SK-N-SH (cell line): ENCODE data around the gene ERVH48-1. TPM values are rescaled to one million over a fixed set of nuclear protein-coding genes. Genes with fewer than 3 reads are reported as not detected.

Experiments used
- CTCF ChIA-PET: fragments of 300-600, 350-600 bp; formaldehyde crosslinking; extraction: SDS; loops from one replicate; lab custom pipeline; 2021; lab: Yijun Ruan, JAX
- POLR2A ChIA-PET: fragments of 350-600 bp; sonication (Branson Sonifier 250); formaldehyde crosslinking; extraction: SDS; loops from one replicate; lab custom pipeline; 2020; ENCODE audit warnings: antibody characterized with exemption, inconsistent platforms; lab: Yijun Ruan, JAX
- DNase-seq: peaks from one replicate; pipeline ENCODE4 v3.0.0; 2012
- H2AFZ ChIP-seq: fragments of 200-600 bp; sonication (generic); 2 replicates; pipeline ENCODE4 v1.8.1; 2016; ENCODE audit warnings: antibody characterized with exemption, mild to moderate bottlenecking, low read depth
- H3F3A ChIP-seq: fragments of 200-600 bp; sonication (generic); replicated peaks from 2 replicates; pipeline ENCODE3; 2016; ENCODE audit warnings: antibody characterized with exemption, mild to moderate bottlenecking; ENCODE audit not compliant: insufficient read depth
- H3K27ac ChIP-seq, 2 experiments: fragments of 200-500 bp in 1 of 2; fragments of 200-600 bp in 1 of 2; sonication (Bioruptor generic) in 1 of 2; sonication (generic), shearing (Covaris generic) in 1 of 2; 2 replicates each; pipeline versions ENCODE4 v1.5.1 to v1.6.1; 2014 to 2016; ENCODE audit warnings: low read depth in 2 of 2, inconsistent platforms in 1 of 2, low read length in 1 of 2, mild to moderate bottlenecking in 1 of 2, mixed read lengths in 1 of 2
- H3K27me3 ChIP-seq: fragments of 200-600 bp; sonication (generic), shearing (Covaris generic); 2 replicates; pipeline ENCODE4 v1.6.1; 2016; ENCODE audit warnings: mixed run types; ENCODE audit not compliant: insufficient read depth
- H3K36me3 ChIP-seq, 2 experiments: fragments of 200-500 bp in 1 of 2; fragments of 200-600 bp in 1 of 2; sonication (Bioruptor generic) in 1 of 2; sonication (generic) in 1 of 2; replicated peaks in 1 of 2; 2 replicates each; pipeline versions ENCODE3 to v1.5.1; 2014 to 2016; ENCODE audit warnings: low read length in 1 of 2, mild to moderate bottlenecking in 1 of 2; ENCODE audit not compliant: insufficient read depth in 2 of 2, control insufficient read depth in 1 of 2
- H3K4me1 ChIP-seq, 2 experiments: fragments of 200-500 bp in 1 of 2; fragments of 200-600 bp in 1 of 2; sonication (Bioruptor generic) in 1 of 2; sonication (generic), shearing (Covaris generic) in 1 of 2; 2 replicates each; pipeline versions ENCODE4 v1.5.1 to v1.6.1; 2014 to 2016; ENCODE audit warnings: low read depth in 1 of 2, low read length in 1 of 2, mixed run types in 1 of 2; ENCODE audit not compliant: insufficient read depth in 2 of 2, control insufficient read depth in 1 of 2
- H3K4me2 ChIP-seq: fragments of 200-600 bp; sonication (generic), shearing (Covaris generic); 2 replicates; pipeline ENCODE4 v1.6.1; 2017; ENCODE audit warnings: mixed run types
- H3K4me3 ChIP-seq, 2 experiments: fragments of 200-500 bp in 1 of 2; fragments of 200-600 bp in 1 of 2; sonication (Bioruptor generic) in 1 of 2; sonication (generic), shearing (Covaris generic) in 1 of 2; 2 replicates each; pipeline versions ENCODE4 v1.5.1 to v1.8.1; 2014 to 2016; ENCODE audit warnings: low read depth in 2 of 2, inconsistent platforms in 1 of 2, low read length in 1 of 2, mild to moderate bottlenecking in 1 of 2, mixed read lengths in 1 of 2, moderate library complexity in 1 of 2
- H3K79me2 ChIP-seq: fragments of 200-600 bp; sonication (generic); 2 replicates; pipeline ENCODE4 v1.8.1; 2017; ENCODE audit warnings: mild to moderate bottlenecking; ENCODE audit not compliant: insufficient read depth
- H3K9ac ChIP-seq: fragments of 200-600 bp; sonication (generic); 2 replicates; pipeline ENCODE4 v1.6.1; 2017; ENCODE audit warnings: mixed run types
- H3K9me2 ChIP-seq: fragments of 200-600 bp; sonication (generic); 2 replicates; pipeline ENCODE4 v1.6.1; 2017; ENCODE audit warnings: mixed run types
- H3K9me3 ChIP-seq: fragments of 200-600 bp; sonication (generic); 2 replicates; pipeline ENCODE4 v1.6.1; 2017; ENCODE audit warnings: mixed run types, mild to moderate bottlenecking, moderate library complexity
- H4K20me1 ChIP-seq: fragments of 200-600 bp; sonication (generic); 2 replicates; pipeline ENCODE4 v1.6.1; 2017; ENCODE audit warnings: mild to moderate bottlenecking, mixed run types; ENCODE audit not compliant: insufficient read depth
- EZH2phosphoT487 ChIP-seq: fragments of 200-600 bp; sonication (generic); IDR thresholded peaks from 2 replicates; pipeline ENCODE4 v1.6.1; 2017; ENCODE audit warnings: low read depth, mixed run types, mild to moderate bottlenecking, antibody characterized with exemption, moderate library complexity, borderline replicate concordance
- FOXJ3 ChIP-seq: sonication (generic); formaldehyde crosslinking; IDR thresholded peaks from 2 replicates; pipeline ENCODE4 v1.5.1; 2020; ENCODE audit warnings: mild to moderate bottlenecking, missing genetic modification reagents
- MXI1 ChIP-seq: IDR thresholded peaks from 2 replicates; pipeline ENCODE4 v1.6.1; 2012; ENCODE audit warnings: mild to moderate bottlenecking, low read depth, low read length, improper control_type of control experiment
- NFIC ChIP-seq: IDR thresholded peaks from 2 replicates; pipeline ENCODE4 v1.4.0; 2012; ENCODE audit warnings: borderline replicate concordance
- RFX5 ChIP-seq: IDR thresholded peaks from 2 replicates; pipeline ENCODE4 v1.6.1; 2012; ENCODE audit warnings: mild to moderate bottlenecking, improper control_type of control experiment, low read length
- TAF1 ChIP-seq: IDR thresholded peaks from 2 replicates; pipeline ENCODE4 v1.6.1; 2012; ENCODE audit warnings: low read depth, mild to moderate bottlenecking, low read length, moderate library complexity, borderline replicate concordance
- YY1 ChIP-seq: IDR thresholded peaks from 2 replicates; pipeline ENCODE4 v1.4.0; 2012; ENCODE audit warnings: low read depth, mild to moderate bottlenecking
- ZBTB33 ChIP-seq: IDR thresholded peaks from 2 replicates; pipeline ENCODE4 v1.4.0; 2012; ENCODE audit warnings: low read depth, borderline replicate concordance
- WGBS: methylation state at CpG from one replicate; pipeline ENCODE4 v1.1.6; 2017; ENCODE audit warnings: low lambda C conversion rate; 5-methylcytosine and 5-hydroxymethylcytosine counted together
- polyA plus RNA-seq, 3 experiments: library from polyadenylated mRNA; depleted of rRNA; stranded (reverse); fragments of >200 nt; gene quantifications; 2 replicates each; pipeline ENCODE4 v1.2.3, GENCODE V29; 2012
- TF ChIP-seq, protein P1 (sequence below): fragments of 150-350 bp; IDR thresholded peaks from 2 replicates; pipeline ENCODE4 v1.6.1; 2017; ENCODE audit warnings: antibody characterized with exemption, low read length, low read depth, borderline replicate concordance
- TF ChIP-seq, protein P2 (sequence below): IDR thresholded peaks from 2 replicates; pipeline ENCODE4 v1.6.1; 2012; ENCODE audit warnings: mild to moderate bottlenecking, low read depth, low read length, moderate library complexity

Gene ERVH48-1
- polyA plus RNA-seq, 1 of the 3 experiments (the other 2 are of a cell fraction), result not detected

DNA sequence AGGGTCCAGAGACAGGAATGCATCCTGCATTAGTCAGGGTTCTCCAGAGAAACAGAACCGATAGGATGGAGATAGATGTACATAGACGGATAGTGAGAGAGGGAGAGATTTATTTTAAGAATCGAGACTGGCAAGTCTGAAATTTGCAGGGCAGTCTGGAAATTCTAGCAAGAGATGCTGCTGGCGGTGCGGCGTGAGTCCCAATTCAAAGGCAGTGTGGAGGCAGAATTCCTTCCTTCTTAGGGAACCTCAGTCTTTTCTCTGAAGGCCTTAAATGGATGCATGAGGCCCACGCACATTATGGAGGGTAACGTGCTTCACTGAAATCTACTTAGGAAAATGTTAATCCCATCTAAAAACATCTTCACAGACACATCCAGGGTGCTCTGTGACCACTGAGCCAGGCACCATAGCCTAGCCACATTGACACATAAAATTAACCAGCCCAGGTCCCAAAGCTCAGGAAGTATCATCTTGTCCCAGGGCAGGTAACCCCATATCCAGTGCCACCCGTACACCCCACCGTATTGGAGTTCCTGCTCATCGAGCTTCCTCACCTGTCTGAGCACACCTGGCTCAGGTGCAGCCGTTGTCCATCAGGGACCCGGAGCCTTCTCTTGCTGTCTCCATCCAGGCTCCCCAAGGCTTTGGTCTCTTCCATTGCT, 39.2 kb upstream of the ERVH48-1 start:
- H3K9ac ChIP-seq, result no peak overlapping the region
- H3K27me3 ChIP-seq, result no peaks in the 10 kb centered on the region
- no peak overlapping the region for H3K4me2 ChIP-seq
- no peaks in the 10 kb centered on the region for H3K4me1 ChIP-seq
- CTCF ChIA-PET, result no interaction called here
- no peaks in the 10 kb centered on the region for H3F3A ChIP-seq
- H3K9me3 ChIP-seq, result no peaks in the 10 kb centered on the region
- H2AFZ ChIP-seq, result no peak overlapping the region
- 88% methylated on average over 13 of the region's 13 CpGs for WGBS
- no peak overlapping the region for H3K27ac ChIP-seq
- no peak for TF ChIP-seq YY1
- no peak for TF ChIP-seq RFX5
- TF ChIP-seq, protein P1, sequence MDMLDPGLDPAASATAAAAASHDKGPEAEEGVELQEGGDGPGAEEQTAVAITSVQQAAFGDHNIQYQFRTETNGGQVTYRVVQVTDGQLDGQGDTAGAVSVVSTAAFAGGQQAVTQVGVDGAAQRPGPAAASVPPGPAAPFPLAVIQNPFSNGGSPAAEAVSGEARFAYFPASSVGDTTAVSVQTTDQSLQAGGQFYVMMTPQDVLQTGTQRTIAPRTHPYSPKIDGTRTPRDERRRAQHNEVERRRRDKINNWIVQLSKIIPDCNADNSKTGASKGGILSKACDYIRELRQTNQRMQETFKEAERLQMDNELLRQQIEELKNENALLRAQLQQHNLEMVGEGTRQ, result no peak
- TF ChIP-seq, protein P2, sequence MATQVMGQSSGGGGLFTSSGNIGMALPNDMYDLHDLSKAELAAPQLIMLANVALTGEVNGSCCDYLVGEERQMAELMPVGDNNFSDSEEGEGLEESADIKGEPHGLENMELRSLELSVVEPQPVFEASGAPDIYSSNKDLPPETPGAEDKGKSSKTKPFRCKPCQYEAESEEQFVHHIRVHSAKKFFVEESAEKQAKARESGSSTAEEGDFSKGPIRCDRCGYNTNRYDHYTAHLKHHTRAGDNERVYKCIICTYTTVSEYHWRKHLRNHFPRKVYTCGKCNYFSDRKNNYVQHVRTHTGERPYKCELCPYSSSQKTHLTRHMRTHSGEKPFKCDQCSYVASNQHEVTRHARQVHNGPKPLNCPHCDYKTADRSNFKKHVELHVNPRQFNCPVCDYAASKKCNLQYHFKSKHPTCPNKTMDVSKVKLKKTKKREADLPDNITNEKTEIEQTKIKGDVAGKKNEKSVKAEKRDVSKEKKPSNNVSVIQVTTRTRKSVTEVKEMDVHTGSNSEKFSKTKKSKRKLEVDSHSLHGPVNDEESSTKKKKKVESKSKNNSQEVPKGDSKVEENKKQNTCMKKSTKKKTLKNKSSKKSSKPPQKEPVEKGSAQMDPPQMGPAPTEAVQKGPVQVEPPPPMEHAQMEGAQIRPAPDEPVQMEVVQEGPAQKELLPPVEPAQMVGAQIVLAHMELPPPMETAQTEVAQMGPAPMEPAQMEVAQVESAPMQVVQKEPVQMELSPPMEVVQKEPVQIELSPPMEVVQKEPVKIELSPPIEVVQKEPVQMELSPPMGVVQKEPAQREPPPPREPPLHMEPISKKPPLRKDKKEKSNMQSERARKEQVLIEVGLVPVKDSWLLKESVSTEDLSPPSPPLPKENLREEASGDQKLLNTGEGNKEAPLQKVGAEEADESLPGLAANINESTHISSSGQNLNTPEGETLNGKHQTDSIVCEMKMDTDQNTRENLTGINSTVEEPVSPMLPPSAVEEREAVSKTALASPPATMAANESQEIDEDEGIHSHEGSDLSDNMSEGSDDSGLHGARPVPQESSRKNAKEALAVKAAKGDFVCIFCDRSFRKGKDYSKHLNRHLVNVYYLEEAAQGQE, result no peak
- no peak for TF ChIP-seq MXI1
- no peak for TF ChIP-seq TAF1
- no peak for TF ChIP-seq NFIC
- TF ChIP-seq EZH2phosphoT487, result no peak
- no peak for TF ChIP-seq ZBTB33
- no peak for TF ChIP-seq FOXJ3
- DNase-seq, result no peak
- no peaks in the 10 kb centered on the region for H3K36me3 ChIP-seq
- no peaks in the 10 kb centered on the region for H3K79me2 ChIP-seq
- POLR2A ChIA-PET, result no interaction called here
- no peak overlapping the region for H3K4me3 ChIP-seq
- no peaks in the 10 kb centered on the region for H4K20me1 ChIP-seq
- H3K9me2 ChIP-seq, result no peaks in the 10 kb centered on the region
